Measurements from ENCODE around the gene MRPL36. TPM values are rescaled to one million over a fixed set of nuclear protein-coding genes. Genes with fewer than 3 reads are reported as not detected.

MRPL36 gene
- total RNA-seq, 1 donor from 2014 or later: 64.7 TPM

DNA sequence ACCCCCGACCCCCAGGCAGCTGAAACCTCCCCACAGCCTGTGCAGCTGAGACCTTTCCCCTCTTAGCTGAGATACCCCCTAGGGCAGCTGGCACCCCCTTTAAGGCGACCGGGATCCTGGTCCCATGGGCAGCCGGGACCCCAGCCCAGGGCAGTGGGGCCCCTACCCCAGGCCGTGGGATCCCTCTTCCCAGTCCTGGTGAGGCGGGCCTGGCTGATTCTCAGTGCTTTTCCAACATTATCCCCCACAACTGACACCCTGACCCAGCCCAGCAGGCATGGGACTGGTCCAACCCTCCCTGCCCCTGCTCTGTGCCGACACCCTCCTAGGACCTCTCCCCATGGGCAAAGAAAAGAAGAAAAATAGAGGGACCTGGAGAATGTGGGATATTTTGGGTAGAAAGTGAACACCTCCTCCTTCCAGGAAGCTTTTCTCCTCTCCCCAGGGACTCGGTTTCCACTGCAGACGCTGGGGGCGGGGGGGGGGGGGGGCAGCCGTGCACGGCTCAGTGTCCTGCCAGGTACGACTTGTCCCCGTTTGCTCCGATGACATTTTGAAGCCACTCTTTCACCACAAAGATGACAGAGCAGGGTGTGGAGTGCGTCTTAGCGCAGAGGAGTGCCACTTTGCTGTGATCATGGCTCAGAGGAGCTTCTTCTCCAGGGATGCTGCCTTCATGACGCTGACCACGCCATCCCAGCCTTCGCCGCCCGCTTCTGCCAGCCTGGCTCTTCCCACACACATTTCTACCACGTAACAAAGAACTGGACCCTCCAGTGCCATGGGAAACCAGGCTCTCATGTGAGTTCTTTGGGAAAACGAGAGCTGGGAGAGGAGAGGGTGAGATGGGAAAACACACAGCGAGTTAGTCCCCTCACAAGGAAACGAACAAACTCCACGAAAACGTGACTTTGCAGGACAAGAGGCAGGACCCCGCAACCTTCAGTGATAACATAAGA lies 47.5 kb downstream of the MRPL36 start:
- no peak for DNase-seq (ENCODE audit: extremely low read depth, low read depth, low spot score)

DNA sequence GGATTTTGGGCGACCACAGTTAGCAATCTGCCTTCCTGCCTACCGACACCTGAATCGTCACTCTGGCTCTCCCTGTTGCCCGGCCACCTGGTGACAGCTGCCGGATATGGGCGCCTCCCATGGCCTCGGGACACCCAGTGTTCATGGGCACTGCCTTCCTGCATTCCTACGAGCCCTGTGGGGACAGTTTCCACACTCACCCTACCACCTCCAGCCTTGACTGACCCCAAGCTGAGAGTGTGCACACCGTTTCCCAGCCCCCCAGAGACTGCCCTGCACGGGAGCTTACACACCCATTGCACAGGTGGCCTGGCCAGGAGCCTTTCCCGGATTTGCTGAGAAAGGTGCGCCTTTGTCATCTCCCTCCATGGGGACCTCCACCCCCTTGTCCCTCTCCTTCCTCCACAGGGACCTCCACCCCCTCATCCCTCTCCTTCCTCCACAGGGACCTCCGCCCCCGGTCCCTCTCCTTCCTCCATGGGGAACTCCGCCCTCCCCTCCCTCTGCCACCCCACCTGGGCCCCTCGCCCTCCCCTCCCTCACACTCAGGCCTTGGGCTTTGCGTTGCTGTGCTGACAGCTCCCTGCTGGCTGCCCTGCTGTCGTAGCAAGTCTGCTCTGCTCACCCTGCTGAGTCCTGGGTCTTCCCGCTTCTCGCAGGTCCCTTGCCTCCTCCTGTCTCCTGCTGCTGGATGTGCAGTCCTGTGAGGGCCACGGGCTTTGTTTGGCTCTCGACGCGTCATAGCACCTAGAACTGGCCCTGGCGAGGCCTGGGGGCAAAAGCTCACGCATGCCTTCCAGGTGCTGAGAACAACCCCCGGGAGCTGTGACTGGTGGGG lies 48.4 kb downstream of the MRPL36 start:
- no peak for DNase-seq (ENCODE audit: extremely low read depth, low read depth, low spot score)

DNA sequence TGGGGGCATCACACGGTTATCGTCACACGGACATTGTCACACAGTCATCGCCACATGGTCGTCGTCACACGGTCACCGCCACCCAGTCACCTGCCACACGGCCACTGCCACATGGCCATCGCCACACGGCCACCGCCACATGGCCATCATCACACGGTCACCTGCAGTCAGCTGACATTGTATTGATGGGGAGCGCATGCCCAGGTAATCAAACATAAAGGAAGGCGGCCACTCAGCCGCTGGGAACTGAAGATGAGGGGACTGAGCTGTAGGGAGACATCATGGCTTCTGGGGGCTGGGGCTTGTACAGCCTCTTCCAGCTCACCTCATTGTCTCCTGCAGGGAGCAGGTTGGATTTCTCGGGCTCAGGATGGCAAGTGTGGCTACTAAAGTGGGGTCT lies 49.2 kb downstream of the MRPL36 start:
- DNase-seq (ENCODE audit: extremely low read depth, low read depth, low spot score): no peak

DNA sequence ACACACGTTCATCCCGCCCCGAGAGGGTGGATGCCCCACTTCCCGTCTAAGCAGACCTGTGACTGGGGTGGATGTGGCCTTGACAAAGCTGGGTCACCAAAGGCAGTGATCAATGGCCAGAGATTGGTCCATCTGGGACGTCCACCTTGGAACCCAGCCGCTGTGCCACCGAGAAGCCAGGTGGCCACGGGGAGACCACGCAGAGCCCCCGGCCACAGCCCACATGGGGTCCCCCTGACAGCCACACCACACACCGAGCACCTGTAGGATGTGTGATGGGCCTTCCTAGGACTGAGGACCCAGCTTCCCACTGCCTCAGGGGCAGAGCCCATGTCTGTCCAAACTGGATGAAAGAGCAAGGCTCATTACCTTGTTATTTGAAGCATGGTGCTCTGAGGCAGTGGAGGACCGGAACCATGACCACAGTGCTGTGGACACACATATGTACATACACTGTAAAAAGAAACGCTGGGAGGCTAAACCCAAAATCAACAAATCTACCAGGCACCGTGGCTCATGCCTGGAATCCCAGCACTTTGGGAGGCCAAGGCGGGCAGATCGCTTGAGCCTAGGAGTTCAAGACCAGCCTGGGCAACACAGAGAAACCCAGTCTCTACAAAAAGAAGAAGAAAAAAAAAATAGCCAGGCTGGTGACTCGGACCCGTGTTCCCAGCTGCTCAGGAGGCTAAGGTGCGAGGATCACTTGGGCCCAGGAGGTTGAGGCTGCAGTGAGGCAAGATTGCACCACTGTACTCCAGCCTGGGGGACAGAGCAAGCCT lies 50.1 kb downstream of the MRPL36 start:
- no peak for DNase-seq (ENCODE audit: extremely low read depth, low read depth, low spot score)

DNA sequence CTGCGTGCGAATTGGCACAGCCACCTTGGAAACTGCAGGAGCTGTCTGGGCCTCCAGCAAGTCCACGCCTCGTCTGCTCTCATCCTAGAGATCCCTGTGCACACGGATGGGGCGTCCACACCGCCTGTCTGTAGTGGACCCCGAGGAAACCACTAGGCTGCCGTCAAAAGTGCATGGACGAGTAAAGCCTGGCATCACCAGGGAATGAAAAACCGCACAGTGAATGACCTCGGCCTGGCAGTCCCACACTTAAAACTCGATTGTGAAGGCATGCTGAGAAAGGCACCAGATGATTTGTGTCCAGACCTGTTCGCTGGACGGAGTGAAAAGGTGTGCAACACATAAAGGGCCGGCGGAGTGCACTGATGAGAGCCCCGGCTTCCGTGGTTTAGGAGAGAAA lies 50.8 kb downstream of the MRPL36 start:
- no peak for DNase-seq (ENCODE audit: extremely low read depth, low read depth, low spot score)

Other genes starting within 250 kb of the MRPL36 start
- 71.9 and 92.5 TPM in 2 replicates for gene NDUFS6, start 1.6 kb upstream of the MRPL36 start, total RNA-seq
- gene IRX4, start 83.1 kb upstream of the MRPL36 start, total RNA-seq: not detected in 2 replicates

All from glomerular endothelial cell (primary cell).